ENCODE measurements around the gene NRXN3.

Gene NRXN3

GRCh38 chr14:79871136-79871535, 1701.0 kb downstream of the NRXN3 start:
- no peaks in the 10 kb centered on the region for H3K27me3 ChIP-seq (replicated peaks; ENCODE audit: control insufficient read depth, insufficient read depth, low read length)
- no peak overlapping the region for H3K4me3 ChIP-seq (replicated peaks; ENCODE audit: low read depth, low read length)
- DNase-seq (ENCODE audit: extremely low read depth, insufficient read length), result no peak
- TF ChIP-seq CTCF (IDR thresholded peaks at IDR 0.05; ENCODE audit: insufficient read depth, low read length, poor library complexity, severe bottlenecking), result no peak
- H3K36me3 ChIP-seq (ENCODE audit: control insufficient read depth, insufficient read depth, low read length), result no peaks in the 10 kb centered on the region

GRCh38 chr14:79878229-79878628, 1708.1 kb downstream of the NRXN3 start:
- no peak for DNase-seq (ENCODE audit: extremely low read depth, insufficient read length)
- TF ChIP-seq CTCF (IDR thresholded peaks at IDR 0.05; ENCODE audit: insufficient read depth, low read length, poor library complexity, severe bottlenecking), result no peak
- no peaks in the 10 kb centered on the region for H3K27me3 ChIP-seq (replicated peaks; ENCODE audit: control insufficient read depth, insufficient read depth, low read length)
- no peaks in the 10 kb centered on the region for H3K36me3 ChIP-seq (ENCODE audit: control insufficient read depth, insufficient read depth, low read length)
- no peak overlapping the region for H3K4me3 ChIP-seq (replicated peaks; ENCODE audit: low read depth, low read length)

- DNase-seq (ENCODE audit: extremely low read depth, insufficient read length), result no peak
- H3K4me3 ChIP-seq (replicated peaks; ENCODE audit: low read depth, low read length), result no peak overlapping the region
- TF ChIP-seq CTCF (IDR thresholded peaks at IDR 0.05; ENCODE audit: insufficient read depth, low read length, poor library complexity, severe bottlenecking), result no peak
- no peaks in the 10 kb centered on the region for H3K36me3 ChIP-seq (ENCODE audit: control insufficient read depth, insufficient read depth, low read length)
- no peaks in the 10 kb centered on the region for H3K27me3 ChIP-seq (replicated peaks; ENCODE audit: control insufficient read depth, insufficient read depth, low read length)
Measured at GRCh38 chr14:79878785-79879184, 1708.6 kb downstream of the NRXN3 start.

- TF ChIP-seq CTCF (IDR thresholded peaks at IDR 0.05; ENCODE audit: insufficient read depth, low read length, poor library complexity, severe bottlenecking), result no peak
- Histone ChIP-seq H3K4me3 (replicated peaks; ENCODE audit: low read depth, low read length) (no peak overlapping the region), H3K27me3 (replicated peaks; ENCODE audit: control insufficient read depth, insufficient read depth, low read length) (no peaks in the 10 kb centered on the region), H3K36me3 (ENCODE audit: control insufficient read depth, insufficient read depth, low read length) (no peaks in the 10 kb centered on the region)
- no peak for DNase-seq (ENCODE audit: extremely low read depth, insufficient read length)
Measured at GRCh38 chr14:79881299-79881698, 1711.1 kb downstream of the NRXN3 start.

- no peak for TF ChIP-seq CTCF (IDR thresholded peaks at IDR 0.05; ENCODE audit: insufficient read depth, low read length, poor library complexity, severe bottlenecking)
- Histone ChIP-seq H3K27me3 (replicated peaks; ENCODE audit: control insufficient read depth, insufficient read depth, low read length) (no peaks in the 10 kb centered on the region), H3K36me3 (ENCODE audit: control insufficient read depth, insufficient read depth, low read length) (no peaks in the 10 kb centered on the region), H3K4me3 (replicated peaks; ENCODE audit: low read depth, low read length) (no peak overlapping the region)
- DNase-seq (ENCODE audit: extremely low read depth, insufficient read length), result no peak
Measured at GRCh38 chr14:79890527-79890926, 1720.4 kb downstream of the NRXN3 start.

GRCh38 chr14:79896009-79896408, 1725.8 kb downstream of the NRXN3 start:
- Histone ChIP-seq H3K4me3 (replicated peaks; ENCODE audit: low read depth, low read length) (no peak overlapping the region), H3K27me3 (replicated peaks; ENCODE audit: control insufficient read depth, insufficient read depth, low read length) (no peaks in the 10 kb centered on the region), H3K36me3 (ENCODE audit: control insufficient read depth, insufficient read depth, low read length) (no peaks in the 10 kb centered on the region)
- DNase-seq (ENCODE audit: extremely low read depth, insufficient read length), result no peak
- TF ChIP-seq CTCF (IDR thresholded peaks at IDR 0.05; ENCODE audit: insufficient read depth, low read length, poor library complexity, severe bottlenecking), result no peak

Measured in GM06990 (cell line).